IPS-NIHi11 (cell line): ENCODE results near the gene NPY.
A peak's percentile ranks its signal among the peaks of the same experiment; 100 is the strongest.
"Not testable (repeated sequence)": the region's sequence is repeated elsewhere in the genome, so short reads cannot be mapped to it uniquely, and the experiment has no call there.

Experiments
- DNase-seq: peaks from one replicate; pipeline ENCODE4 v3.0.0; 2012; ENCODE audit warnings: mixed read lengths, low spot score

NPY gene

DNA sequence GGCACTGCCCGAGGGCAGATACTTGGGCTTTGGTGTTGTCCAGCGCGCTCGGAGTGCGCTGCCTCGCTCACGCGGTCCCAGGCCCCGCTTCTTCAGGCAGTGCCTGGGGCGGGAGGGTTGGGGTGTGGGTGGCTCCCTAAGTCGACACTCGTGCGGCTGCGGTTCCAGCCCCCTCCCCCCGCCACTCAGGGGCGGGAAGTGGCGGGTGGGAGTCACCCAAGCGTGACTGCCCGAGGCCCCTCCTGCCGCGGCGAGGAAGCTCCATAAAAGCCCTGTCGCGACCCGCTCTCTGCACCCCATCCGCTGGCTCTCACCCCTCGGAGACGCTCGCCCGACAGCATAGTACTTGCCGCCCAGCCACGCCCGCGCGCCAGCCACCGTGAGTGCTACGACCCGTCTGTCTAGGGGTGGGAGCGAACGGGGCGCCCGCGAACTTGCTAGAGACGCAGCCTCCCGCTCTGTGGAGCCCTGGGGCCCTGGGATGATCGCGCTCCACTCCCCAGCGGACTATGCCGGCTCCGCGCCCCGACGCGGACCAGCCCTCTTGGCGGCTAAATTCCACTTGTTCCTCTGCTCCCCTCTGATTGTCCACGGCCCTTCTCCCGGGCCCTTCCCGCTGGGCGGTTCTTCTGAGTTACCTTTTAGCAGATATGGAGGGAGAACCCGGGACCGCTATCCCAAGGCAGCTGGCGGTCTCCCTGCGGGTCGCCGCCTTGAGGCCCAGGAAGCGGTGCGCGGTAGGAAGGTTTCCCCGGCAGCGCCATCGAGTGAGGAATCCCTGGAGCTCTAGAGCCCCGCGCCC, at the start of gene NPY:
Gene NPY (plus strand): TSS at position 294 of the 802 bp plus-strand sequence. CDS start 1,051 bp downstream, outside the sequence.
- peak; percentile 44 for DNase-seq

- DNase-seq = no peak
These were observed 44.7 kb upstream of the NPY start for GRCh38 chr7:24239260-24239659.

DNA sequence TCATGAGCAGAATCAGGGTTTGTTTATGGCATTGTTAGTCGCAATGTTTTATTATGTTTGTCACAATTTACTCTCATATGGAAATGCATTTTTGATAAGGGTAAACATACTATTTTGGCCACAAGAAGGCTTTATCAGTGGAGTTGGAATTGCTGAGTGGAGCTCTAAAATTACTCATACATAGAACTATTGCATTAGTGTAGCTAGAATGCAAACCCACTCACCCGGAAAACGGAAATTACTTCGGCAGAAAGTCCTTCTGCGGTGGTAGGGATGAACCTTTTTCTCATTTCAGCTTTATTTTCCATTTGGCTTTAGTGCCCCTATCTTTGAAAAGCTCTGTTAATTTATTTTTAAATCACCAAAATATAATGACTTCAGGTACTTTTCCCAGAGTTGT, 42.8 kb upstream of the NPY start:
- no peak for DNase-seq

GRCh38 chr7:24244554-24244953, 39.4 kb upstream of the NPY start:
- DNase-seq = no peak

- DNase-seq = no peak
These were observed 38.6 kb upstream of the NPY start for GRCh38 chr7:24245362-24245761.

GRCh38 chr7:24249266-24249665, 34.7 kb upstream of the NPY start:
- no peak for DNase-seq

- no peak for DNase-seq
These were observed 32.4 kb upstream of the NPY start for GRCh38 chr7:24251568-24251967.

- DNase-seq = no peak
These were observed 28.9 kb upstream of the NPY start for GRCh38 chr7:24255139-24255538.

- not testable (repeated sequence) for DNase-seq
These were observed 25.7 kb upstream of the NPY start for GRCh38 chr7:24258324-24258723.

GRCh38 chr7:24271938-24272337, 12.1 kb upstream of the NPY start:
- no peak for DNase-seq

GRCh38 chr7:24279512-24279911, 4.5 kb upstream of the NPY start:
- DNase-seq = no peak

- DNase-seq = no peak
These were observed 465 bp upstream of the NPY start for GRCh38 chr7:24283554-24283896.

GRCh38 chr7:24284699-24285506, 913 bp downstream of the NPY start:
- DNase-seq = peak; percentile 67

DNA sequence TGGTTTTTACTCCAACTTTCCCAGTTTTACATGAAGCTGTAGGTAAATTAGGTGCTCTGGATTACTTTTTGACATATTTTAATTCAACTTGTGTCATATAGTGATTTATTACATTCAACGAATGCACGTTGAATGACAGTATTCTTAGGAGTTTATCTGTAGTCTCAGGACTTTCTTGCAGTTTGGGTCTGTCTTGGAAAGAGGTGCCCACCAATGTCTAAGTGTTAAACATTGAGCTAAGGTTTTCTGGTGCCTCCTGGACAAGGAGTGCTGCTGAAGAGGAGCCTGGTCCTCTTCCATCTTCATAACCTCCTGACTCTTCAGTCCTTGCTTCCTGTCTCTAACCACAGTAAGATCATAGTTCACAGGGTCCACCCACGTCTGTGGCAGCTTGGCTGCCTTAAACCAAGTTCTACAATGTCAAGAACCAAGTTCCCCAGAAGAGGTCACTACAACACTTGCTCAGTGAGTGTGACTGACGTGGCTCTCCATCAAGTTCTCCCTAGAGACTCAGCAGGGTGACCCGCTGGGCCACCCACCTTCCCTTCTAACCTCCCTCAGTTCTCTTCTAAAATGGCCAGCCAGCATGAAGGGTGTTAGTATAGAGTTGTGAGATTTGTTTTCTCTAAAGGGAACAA, 6.1 kb downstream of the NPY start:
- DNase-seq = peak; percentile 62

DNA sequence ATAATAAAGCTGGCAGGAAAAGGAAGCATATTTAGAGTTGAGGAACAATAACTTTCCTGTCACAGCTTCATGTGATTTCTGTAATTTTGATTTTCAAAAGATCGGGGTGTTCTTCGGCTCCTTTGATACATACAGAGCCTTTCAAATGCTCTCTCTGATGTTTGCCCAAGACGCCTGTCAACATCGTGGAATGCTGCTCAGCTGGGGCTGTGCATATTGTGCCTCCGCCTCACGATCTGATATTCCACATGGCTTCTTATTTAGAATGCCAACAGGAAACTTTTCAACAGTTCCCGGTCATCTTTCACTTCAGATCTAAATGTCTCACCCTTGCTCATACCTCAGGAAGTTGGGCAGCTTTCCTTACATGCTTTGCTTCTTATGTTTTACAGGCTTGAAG, 7.3 kb downstream of the NPY start:
- no peak for DNase-seq

- no peak for DNase-seq
These were observed 13.4 kb downstream of the NPY start for GRCh38 chr7:24297362-24297761.

DNA sequence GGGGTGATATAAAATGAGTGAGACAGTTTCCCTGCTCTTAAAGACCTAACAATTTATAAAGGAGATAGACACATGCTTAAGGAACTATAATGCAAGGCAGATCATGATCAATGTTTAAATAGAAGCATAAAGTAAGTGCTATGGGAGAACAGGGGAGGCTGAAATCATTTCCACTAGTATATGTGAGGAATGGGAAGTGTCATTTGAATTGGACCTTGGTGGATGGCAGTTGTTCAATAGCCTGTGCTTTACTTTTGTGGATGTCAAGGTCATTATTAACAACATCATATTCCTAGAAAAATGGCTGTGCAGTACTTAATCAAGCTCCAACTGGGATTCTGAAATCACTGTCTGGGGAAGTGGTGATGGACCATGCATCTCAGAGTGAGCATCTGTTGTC, 14.7 kb downstream of the NPY start:
- DNase-seq = no peak

DNA sequence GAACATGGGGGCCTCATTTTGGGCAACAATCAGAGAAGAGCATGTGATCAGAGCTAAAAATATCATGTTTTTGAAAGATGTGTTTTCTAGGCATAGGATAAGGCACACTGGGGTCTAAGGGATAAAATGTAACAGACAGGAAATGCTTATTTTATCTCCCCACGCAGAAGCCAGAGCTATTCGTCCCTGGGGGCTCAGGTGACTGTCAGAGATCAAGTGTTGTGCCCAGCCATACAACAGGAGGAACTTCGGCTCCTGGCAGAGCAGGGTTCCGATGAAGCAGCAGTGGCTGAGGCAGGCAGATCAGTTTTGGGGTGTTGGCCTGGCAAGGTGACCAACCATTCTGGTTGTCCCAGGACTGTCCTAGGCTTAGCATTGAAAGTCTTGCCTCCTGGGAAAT, 15.2 kb downstream of the NPY start:
- DNase-seq = no peak

DNA sequence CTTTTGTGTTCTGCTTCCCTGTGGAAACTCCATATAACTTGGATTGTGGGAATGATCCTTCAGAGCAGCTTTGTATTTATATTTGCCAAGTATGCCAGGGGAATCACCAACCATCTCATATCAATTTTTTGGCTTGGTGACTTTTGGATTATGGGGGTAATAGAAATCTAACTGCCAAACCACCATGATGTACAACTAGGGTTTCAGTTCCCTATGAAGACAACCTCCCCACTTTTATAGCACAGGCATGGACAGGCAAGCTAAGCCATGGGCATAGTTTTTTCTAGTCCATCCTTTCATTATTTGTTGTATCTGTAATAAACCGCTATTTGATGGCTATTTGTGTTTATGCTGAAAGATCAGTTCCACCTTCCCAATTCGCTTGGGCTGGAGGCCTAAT, 17.7 kb downstream of the NPY start:
- no peak for DNase-seq

- DNase-seq = peak; percentile 29
These were observed 20.6 kb downstream of the NPY start for GRCh38 chr7:24304494-24305095.

DNA sequence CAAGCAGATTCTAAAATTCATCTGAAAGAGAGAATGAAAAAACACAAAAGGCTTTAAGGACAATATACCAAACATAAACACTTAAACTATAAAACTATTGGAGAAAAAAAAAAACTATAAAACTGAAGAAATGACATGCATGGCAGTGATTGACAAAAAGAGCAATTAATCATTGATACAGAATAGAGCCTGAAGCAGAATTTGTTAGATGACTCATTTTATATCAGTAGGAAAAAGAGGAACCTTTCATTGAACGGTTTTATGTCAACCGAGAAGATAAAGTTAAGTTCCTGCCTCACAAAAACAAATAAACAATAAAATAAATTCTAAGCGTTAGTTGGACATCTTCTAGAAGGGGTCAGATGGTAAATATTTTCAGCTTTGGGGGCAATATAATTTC, 23.3 kb downstream of the NPY start:
- no peak for DNase-seq

DNA sequence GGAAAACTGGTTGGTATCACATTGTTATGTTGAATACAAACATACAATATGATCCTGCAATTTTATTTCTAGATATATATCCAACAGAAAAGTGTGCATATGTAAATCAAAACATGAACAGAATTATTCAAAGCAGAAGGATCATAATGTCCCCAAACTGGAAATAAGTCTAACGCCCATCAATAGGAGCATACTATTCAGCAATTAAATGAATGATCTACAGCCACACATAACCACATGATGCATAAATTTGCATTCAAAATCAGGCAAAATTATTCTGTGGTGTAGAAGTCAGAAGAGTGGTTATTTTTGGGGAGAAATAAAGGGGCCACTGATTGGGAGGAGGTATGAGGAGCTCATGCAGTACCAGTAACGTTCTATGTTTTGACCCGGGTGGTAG, 28.6 kb downstream of the NPY start:
- no peak for DNase-seq

DNA sequence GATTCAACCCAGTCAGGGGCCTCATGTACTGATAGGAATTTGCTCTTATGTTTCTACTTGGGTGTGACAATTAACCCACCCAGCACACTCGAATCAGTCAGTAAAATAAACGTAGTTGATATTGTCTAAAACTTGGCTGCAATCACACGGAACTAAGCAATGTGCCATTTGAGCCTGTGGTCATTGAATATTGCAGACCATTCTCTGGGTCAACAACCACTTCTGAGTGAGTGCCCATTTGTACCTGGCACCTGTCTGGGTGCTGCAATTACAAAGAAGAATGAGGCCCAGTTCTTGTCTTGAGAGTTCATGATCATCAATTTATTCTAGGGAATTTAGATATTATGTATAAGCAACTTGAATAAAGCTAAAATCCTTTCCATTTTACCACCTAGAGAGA, 29.8 kb downstream of the NPY start:
- no peak for DNase-seq
